Body of pancreas (tissue), 4 donors: ENCODE data around the gene OR5B21. TPM values are rescaled to one million over a fixed set of nuclear protein-coding genes. Genes with fewer than 3 reads are reported as not detected.

Source experiments
- ATAC-seq: fragments of 150-250 bp; one replicate; pipeline ENCODE4 v1.9.1; 2016
- DNase-seq, 4 donors: peaks; one replicate each; pipeline ENCODE4 v3.0.0-alpha.2; 2019
- H3K27ac ChIP-seq, 4 donors: fragments of 200-600 bp; sonication (generic); 1 replicate in 3 of 4; 2 replicates in 1 of 4; pipeline versions ENCODE4 v1.5.1 to v1.6.1; 2016 to 2019; ENCODE audit warnings: mild to moderate bottlenecking in 1 of 4, mixed read lengths in 1 of 4, moderate library complexity in 1 of 4
- H3K27me3 ChIP-seq, 2 donors: fragments of 200-600 bp; sonication (generic); one replicate each; pipeline ENCODE4 v1.6.0; 2016; ENCODE audit warnings: mild to moderate bottlenecking in 1 of 2
- H3K36me3 ChIP-seq, 2 donors: fragments of 200-600 bp; sonication (generic); replicated peaks in 1 of 2; 2 replicates each; pipeline ENCODE4 v1.5.1; 2016; ENCODE audit warnings: low read depth in 2 of 2; ENCODE audit not compliant: insufficient read depth in 1 of 2
- H3K4me1 ChIP-seq: fragments of 200-600 bp; sonication (generic); one replicate; pipeline ENCODE4 v1.6.0; 2016
- H3K4me3 ChIP-seq, 2 donors: fragments of 200-600 bp; sonication (generic); 1 replicate in 1 of 2; 2 replicates in 1 of 2; pipeline ENCODE4 v1.5.1; 2016 to 2019
- H3K9me3 ChIP-seq, 3 donors: fragments of 200-600 bp; sonication (generic); 1 replicate in 2 of 3; 2 replicates in 1 of 3; pipeline ENCODE4 v1.5.1; 2016
- CTCF ChIP-seq, 7 experiments: fragments of 450-650 bp in 4 of 7; fragments of 200-600 bp in 3 of 7; sonication (generic) in 3 of 7; IDR thresholded peaks; one replicate each; pipeline ENCODE4 v1.5.1; 2016 to 2019; ENCODE audit warnings: antibody characterized with exemption in 7 of 7
- POLR2A ChIP-seq, 3 donors: fragments of 450-650 bp; IDR thresholded peaks; one replicate each; pipeline ENCODE4 v1.6.1; 2016; ENCODE audit warnings: antibody characterized with exemption in 3 of 3, mild to moderate bottlenecking in 2 of 3
- WGBS, 2 donors: methylation state at CpG; one replicate each; pipeline ENCODE4 v1.1.5; 2017; 5-methylcytosine and 5-hydroxymethylcytosine counted together
- intact Hi-C: fragments of 100-400 bp; cut with DNase I; formaldehyde crosslinking; loops from one replicate; pipeline ENCODE4 v1.15.1; 2023
- total RNA-seq, 2 donors: library from RNA; depleted of rRNA; stranded (reverse); fragments of >200 nt; gene quantifications; one replicate each; pipeline ENCODE4 v1.1.0, GENCODE V29; 2016

The OR5B21 gene
- total RNA-seq, 2 donors from 2014 or later, result not detected

DNA sequence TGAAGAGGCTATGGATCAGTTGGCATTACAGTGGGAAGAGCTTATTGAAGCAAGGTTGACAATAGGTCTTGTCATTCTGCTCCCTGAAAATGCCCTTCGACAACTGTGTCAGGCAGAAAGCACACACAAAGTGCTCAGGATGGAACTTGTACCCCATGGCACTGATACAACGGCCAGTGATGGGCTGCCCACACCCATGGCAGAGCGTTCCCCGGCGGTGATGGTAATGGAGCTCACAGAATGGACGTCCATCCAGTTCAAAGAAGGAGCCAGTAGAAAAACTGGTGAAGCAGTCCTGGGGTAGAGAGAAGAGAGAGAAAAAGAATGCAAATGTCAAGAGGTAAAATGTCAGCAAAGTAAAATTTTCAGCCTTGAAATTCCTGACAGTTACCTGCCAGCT is 19.5 kb upstream of the OR5B21 start:
- intact Hi-C loops, result no loop called here
- peaks cover 14% of the 10 kb centered on the region for H3K4me1 ChIP-seq
- no peaks in the 10 kb centered on the region for H3K27me3 ChIP-seq
- peaks cover 0 to 2% of the 10 kb centered on the region in 2 donors for H3K36me3 ChIP-seq
- no peak overlapping the region for H3K4me3 ChIP-seq
- no peak for TF ChIP-seq POLR2A (IDR thresholded peaks at IDR 0.05)
- TF ChIP-seq CTCF (IDR thresholded peaks at IDR 0.05), result no peak
- WGBS, 2 donors, result 86 to 93% methylated on average over 6 of the region's 6 CpGs
- H3K27ac ChIP-seq, result no peak overlapping the region
- ATAC-seq (no peak), DNase-seq (no peak)
- H3K9me3 ChIP-seq, result no peaks in the 10 kb centered on the region

- no peak for ATAC-seq
- Histone ChIP-seq H3K9me3 (no peaks in the 10 kb centered on the region), H3K27ac (no peak overlapping the region), H3K36me3 (peaks cover 0 to 2% of the 10 kb centered on the region in 2 donors), H3K4me1 (peaks cover 14% of the 10 kb centered on the region), H3K27me3 (no peaks in the 10 kb centered on the region), H3K4me3 (no peak overlapping the region)
- TF ChIP-seq POLR2A (IDR thresholded peaks at IDR 0.05), result no peak
- no peak for TF ChIP-seq CTCF (IDR thresholded peaks at IDR 0.05)
- WGBS, 2 donors, result 57 to 60% methylated on average over 3 of the region's 3 CpGs
- no peak for DNase-seq
- intact Hi-C loops, result no loop called here
Observed at GRCh38 chr11:58526721-58527120, 18.8 kb upstream of the OR5B21 start.

GRCh38 chr11:58525037-58525614 is 17.2 kb upstream of the OR5B21 start:
- 9 to 20% methylated on average over 6 of the region's 6 CpGs for WGBS, 2 donors
- intact Hi-C loops, result no loop called here
- Histone ChIP-seq H3K27me3 (no peaks in the 10 kb centered on the region), H3K4me3 (no peak overlapping the region), H3K9me3 (no peaks in the 10 kb centered on the region), H3K27ac (peak overlapping the region in 1 of 4 donors; percentile 40), H3K36me3 (peaks cover 0 to 2% of the 10 kb centered on the region in 2 donors), H3K4me1 (peaks cover 14% of the 10 kb centered on the region)
- DNase-seq (peak in 1 of 4 donors; percentile 28), ATAC-seq (no peak)
- TF ChIP-seq CTCF (IDR thresholded peaks at IDR 0.05), result no peak
- no peak for TF ChIP-seq POLR2A (IDR thresholded peaks at IDR 0.05)

GRCh38 chr11:58524232-58525036 is 16.5 kb upstream of the OR5B21 start:
- Histone ChIP-seq H3K27ac (peak overlapping the region in 1 of 4 donors; percentile 40), H3K9me3 (no peaks in the 10 kb centered on the region), H3K4me1 (peaks cover 14% of the 10 kb centered on the region), H3K36me3 (peaks cover 0 to 2% of the 10 kb centered on the region in 2 donors), H3K27me3 (no peaks in the 10 kb centered on the region), H3K4me3 (no peak overlapping the region)
- intact Hi-C loops, result no loop called here
- WGBS, 2 donors, result 26 to 31% methylated on average over 7 of the region's 7 CpGs
- peak; percentile 61 to 73 (median 70) for DNase-seq
- ATAC-seq, result peak; percentile 91
- no peak for TF ChIP-seq POLR2A (IDR thresholded peaks at IDR 0.05)
- peak; percentile 47 to 79 (median 68) for TF ChIP-seq CTCF (IDR thresholded peaks at IDR 0.05)
